OCI-LY7 (cell line): ENCODE data around the gene VEGFC. TPM values are rescaled to one million over a fixed set of nuclear protein-coding genes. Genes with fewer than 3 reads are reported as not detected.

Experiments
- BruUV-seq: library from RNA; stranded (reverse); fragments of 400-500 nt; replicated peaks from 2 replicates; lab custom pipeline; 2021; lab: Mats Ljungman, UMichigan
- CTCF ChIA-PET: fragments of 300-600 bp; sonication (Branson Sonifier 250); formaldehyde crosslinking; loops from one replicate; lab custom pipeline; 2022; ENCODE audit warnings: antibody characterized with exemption; ENCODE audit not compliant: unreplicated experiment; lab: Charles Lee
- POLR2A ChIA-PET: fragments of 300-600 bp; sonication (Branson Sonifier 250); formaldehyde crosslinking; loops from one replicate; lab custom pipeline; 2022; ENCODE audit warnings: antibody characterized with exemption; lab: Charles Lee
- DNase-seq: peaks from one replicate; pipeline ENCODE4 v3.0.0-alpha.2; 2015; ENCODE audit warnings: low spot score
- H2AFZ ChIP-seq: fragments of 200-600 bp; sonication (generic), shearing (Covaris generic); 2 replicates; pipeline ENCODE4 v1.6.1; 2014; ENCODE audit warnings: mild to moderate bottlenecking, antibody characterized with exemption, low read length, moderate library complexity
- H3K27ac ChIP-seq: fragments of 200-600 bp; sonication (generic); 2 replicates; pipeline ENCODE4 v1.5.1; 2014; ENCODE audit warnings: mixed run types, low read depth, mild to moderate bottlenecking, moderate library complexity, low read length, inconsistent platforms; ENCODE audit not compliant: poor library complexity, severe bottlenecking
- H3K36me3 ChIP-seq: fragments of 200-600 bp; sonication (generic); 2 replicates; pipeline ENCODE4 v1.6.1; 2014; ENCODE audit warnings: mild to moderate bottlenecking, antibody characterized with exemption, low read length, moderate library complexity, mixed read lengths; ENCODE audit not compliant: insufficient read depth
- H3K4me1 ChIP-seq: fragments of 200-600 bp; sonication (generic); 2 replicates; pipeline ENCODE4 v1.5.1; 2014; ENCODE audit warnings: mild to moderate bottlenecking, low read length; ENCODE audit not compliant: insufficient read depth, poor library complexity, severe bottlenecking
- H3K4me2 ChIP-seq: fragments of 200-600 bp; sonication (generic); 2 replicates; pipeline ENCODE4 v1.6.1; 2014; ENCODE audit warnings: mild to moderate bottlenecking, low read length
- H3K4me3 ChIP-seq: fragments of 200-600 bp; sonication (generic); 2 replicates; pipeline ENCODE4 v1.5.1; 2014; ENCODE audit warnings: mild to moderate bottlenecking, low read depth, low read length; ENCODE audit not compliant: poor library complexity, severe bottlenecking
- H3K79me2 ChIP-seq: fragments of 200-600 bp; sonication (generic); 2 replicates; pipeline ENCODE4 v1.6.1; 2016; ENCODE audit warnings: low read depth, mild to moderate bottlenecking, low read length, moderate library complexity, mixed read lengths; ENCODE audit not compliant: insufficient read depth
- H3K9me2 ChIP-seq: fragments of 200-600 bp; sonication (generic); 2 replicates; pipeline ENCODE4 v1.6.1; 2016; ENCODE audit warnings: mild to moderate bottlenecking, low read length, mixed read lengths; ENCODE audit not compliant: insufficient read depth
- H3K9me3 ChIP-seq: fragments of 200-600 bp; sonication (generic); 2 replicates; pipeline ENCODE4 v1.6.1; 2014; ENCODE audit warnings: mild to moderate bottlenecking, mixed run types, low read length, mixed read lengths
- H4K20me1 ChIP-seq: fragments of 200-600 bp; sonication (generic); 2 replicates; pipeline ENCODE4 v1.6.1; 2014; ENCODE audit warnings: mild to moderate bottlenecking, antibody characterized with exemption, low read length, moderate library complexity, mixed read lengths; ENCODE audit not compliant: insufficient read depth
- EZH2phosphoT487 ChIP-seq: fragments of 200-600 bp; sonication (generic); IDR thresholded peaks from 2 replicates; pipeline ENCODE4 v1.6.1; 2018; ENCODE audit warnings: low read depth, borderline replicate concordance, mild to moderate bottlenecking, mixed run types, antibody characterized with exemption, low read length, moderate library complexity, mixed read lengths
- intact Hi-C: fragments of 100-400 bp; cut with micrococcal nuclease; formaldehyde crosslinking; loops from one replicate; pipeline ENCODE4 v1.10.0; 2022; ENCODE audit not compliant: unreplicated experiment
- total RNA-seq, 2 experiments: library from RNA; depleted of rRNA in 1 of 2; stranded (reverse); fragments of >200 nt in 1 of 2; shearing (Covaris generic) in 1 of 2; gene quantifications; 2 replicates each; pipeline ENCODE4 v1.2.3, GENCODE V29; 2014 to 2022
- TF ChIP-seq, protein P1 (sequence below): fragments of 200-600 bp; sonication (generic); conservative IDR thresholded peaks from 2 replicates; pipeline ENCODE4 v1.5.1; 2014; ENCODE audit warnings: mild to moderate bottlenecking, antibody characterized with exemption, low read length, moderate library complexity, mixed read lengths

VEGFC gene
- total RNA-seq, 2 experiments from 2014 or later: not detected

DNA sequence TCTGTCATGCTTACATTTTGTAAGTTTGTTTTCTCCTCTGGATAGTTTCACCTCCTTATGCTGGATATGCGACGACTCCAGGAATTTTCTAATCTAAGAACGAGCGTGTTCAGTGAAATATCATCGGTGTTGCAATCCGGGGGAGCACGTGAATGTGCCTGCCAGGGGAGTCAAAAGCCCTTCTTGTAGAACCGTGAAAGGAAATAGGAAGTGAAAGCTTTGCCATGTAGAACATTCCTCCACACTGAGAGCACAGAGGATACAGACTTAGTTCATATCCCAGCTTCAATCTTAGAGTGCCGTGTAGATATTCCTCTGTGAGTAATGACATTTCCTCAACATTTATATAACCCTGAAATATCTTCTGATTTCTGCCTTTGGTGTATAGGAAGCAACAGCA is 121.2 kb downstream of the VEGFC start:
- DNase-seq: no peak
- BruUV-seq: no TSS peak
- no peaks in the 10 kb centered on the region for H3K9me2 ChIP-seq
- H3K4me1 ChIP-seq: no peaks in the 10 kb centered on the region
- TF ChIP-seq, protein P1, sequence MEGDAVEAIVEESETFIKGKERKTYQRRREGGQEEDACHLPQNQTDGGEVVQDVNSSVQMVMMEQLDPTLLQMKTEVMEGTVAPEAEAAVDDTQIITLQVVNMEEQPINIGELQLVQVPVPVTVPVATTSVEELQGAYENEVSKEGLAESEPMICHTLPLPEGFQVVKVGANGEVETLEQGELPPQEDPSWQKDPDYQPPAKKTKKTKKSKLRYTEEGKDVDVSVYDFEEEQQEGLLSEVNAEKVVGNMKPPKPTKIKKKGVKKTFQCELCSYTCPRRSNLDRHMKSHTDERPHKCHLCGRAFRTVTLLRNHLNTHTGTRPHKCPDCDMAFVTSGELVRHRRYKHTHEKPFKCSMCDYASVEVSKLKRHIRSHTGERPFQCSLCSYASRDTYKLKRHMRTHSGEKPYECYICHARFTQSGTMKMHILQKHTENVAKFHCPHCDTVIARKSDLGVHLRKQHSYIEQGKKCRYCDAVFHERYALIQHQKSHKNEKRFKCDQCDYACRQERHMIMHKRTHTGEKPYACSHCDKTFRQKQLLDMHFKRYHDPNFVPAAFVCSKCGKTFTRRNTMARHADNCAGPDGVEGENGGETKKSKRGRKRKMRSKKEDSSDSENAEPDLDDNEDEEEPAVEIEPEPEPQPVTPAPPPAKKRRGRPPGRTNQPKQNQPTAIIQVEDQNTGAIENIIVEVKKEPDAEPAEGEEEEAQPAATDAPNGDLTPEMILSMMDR: no peak
- no peak for TF ChIP-seq EZH2phosphoT487
- H3K4me3 ChIP-seq: no peak overlapping the region
- CTCF ChIA-PET: no interaction called here
- no peaks in the 10 kb centered on the region for H3K79me2 ChIP-seq
- H3K9me3 ChIP-seq: no peaks in the 10 kb centered on the region
- no peak overlapping the region for H3K4me2 ChIP-seq
- no peaks in the 10 kb centered on the region for H4K20me1 ChIP-seq
- H2AFZ ChIP-seq: no peak overlapping the region
- intact Hi-C loops: no loop called here
- H3K36me3 ChIP-seq: no peaks in the 10 kb centered on the region
- no peak overlapping the region for H3K27ac ChIP-seq
- POLR2A ChIA-PET: no interaction called here

DNA sequence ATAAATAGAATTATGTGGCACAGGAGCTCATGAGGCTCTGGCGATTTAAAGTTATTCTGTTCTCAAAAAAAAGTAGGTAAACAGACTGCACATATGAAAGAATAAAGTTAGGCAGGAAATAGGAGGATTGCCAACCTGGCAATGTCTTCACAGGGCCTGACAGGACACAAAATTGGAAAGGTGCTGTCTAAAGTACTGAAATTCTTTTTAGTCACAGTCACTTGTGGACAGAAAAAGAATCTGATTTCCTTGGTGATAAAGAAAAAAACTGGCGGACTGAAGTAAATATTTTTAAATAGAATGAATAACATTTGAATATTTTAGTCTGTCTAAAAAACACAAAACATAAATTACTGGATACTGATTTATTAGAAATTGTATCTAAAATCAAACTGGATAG is 124.4 kb downstream of the VEGFC start:
- H3K4me2 ChIP-seq: no peak overlapping the region
- CTCF ChIA-PET: no interaction called here
- intact Hi-C loops: no loop called here
- no peaks in the 10 kb centered on the region for H3K36me3 ChIP-seq
- H2AFZ ChIP-seq: no peak overlapping the region
- H4K20me1 ChIP-seq: no peaks in the 10 kb centered on the region
- H3K79me2 ChIP-seq: no peaks in the 10 kb centered on the region
- H3K27ac ChIP-seq: no peak overlapping the region
- H3K9me2 ChIP-seq: no peaks in the 10 kb centered on the region
- TF ChIP-seq EZH2phosphoT487: no peak
- TF ChIP-seq, protein P1: no peak
- H3K4me3 ChIP-seq: no peak overlapping the region
- BruUV-seq: no TSS peak
- no peaks in the 10 kb centered on the region for H3K9me3 ChIP-seq
- no peaks in the 10 kb centered on the region for H3K4me1 ChIP-seq
- no peak for DNase-seq
- POLR2A ChIA-PET: no interaction called here

DNA sequence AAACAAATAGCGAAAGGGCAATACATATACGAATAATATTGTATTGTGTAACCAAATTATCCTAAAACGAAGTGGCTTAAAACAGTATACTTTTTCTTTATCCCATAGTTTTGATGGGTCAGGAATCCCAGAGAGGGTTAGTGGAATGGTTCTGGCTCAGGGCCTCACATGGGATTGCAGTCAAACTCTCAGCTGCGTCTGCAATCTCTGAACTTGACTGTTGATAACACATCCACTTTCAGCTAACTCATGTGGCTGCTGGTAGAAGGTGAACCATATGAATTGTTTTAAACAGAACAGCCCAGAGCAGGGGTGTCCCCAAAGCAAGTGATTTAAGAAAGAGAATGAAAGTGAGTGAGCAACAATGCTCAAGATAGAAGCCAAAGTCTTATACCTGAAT is 127.8 kb downstream of the VEGFC start:
- no peak overlapping the region for H2AFZ ChIP-seq
- ChIA-PET POLR2A (interaction anchor here (1.9 kb wide), 1 partner anchor 10 kb away, joined by 5 read pairs; no protein-coding TSS in a partner anchor), CTCF (no interaction called here)
- H3K79me2 ChIP-seq: no peaks in the 10 kb centered on the region
- no peak overlapping the region for H3K4me3 ChIP-seq
- no peak for DNase-seq
- H3K9me2 ChIP-seq: no peaks in the 10 kb centered on the region
- H3K9me3 ChIP-seq: no peaks in the 10 kb centered on the region
- H3K4me2 ChIP-seq: no peak overlapping the region
- no peaks in the 10 kb centered on the region for H3K36me3 ChIP-seq
- H4K20me1 ChIP-seq: no peaks in the 10 kb centered on the region
- no peak overlapping the region for H3K27ac ChIP-seq
- TF ChIP-seq EZH2phosphoT487: no peak
- no TSS peak for BruUV-seq
- intact Hi-C loops: no loop called here
- H3K4me1 ChIP-seq: no peaks in the 10 kb centered on the region
